Gastrocnemius medialis (tissue), 4 donors: Measurements from ENCODE around the gene CENPB. TPM values are rescaled to one million over a fixed set of nuclear protein-coding genes. Genes with fewer than 3 reads are reported as not detected.
"Not testable (repeated sequence)": the region's sequence is repeated elsewhere in the genome, so short reads cannot be mapped to it uniquely, and the experiment has no call there.

Experiments used
- ATAC-seq, 2 donors: fragments of 150-250 bp; one replicate each; pipeline ENCODE4 v1.9.1; 2016
- DNase-seq, 2 donors: peaks; one replicate each; pipeline ENCODE4 v3.0.0-alpha.2; 2019
- H3K27ac ChIP-seq, 4 donors: fragments of 200-600 bp; sonication (generic); 1 replicate in 1 of 4; 2 replicates in 3 of 4; pipeline ENCODE4 v1.5.1; 2016 to 2018; ENCODE audit warnings: mild to moderate bottlenecking in 2 of 4, moderate library complexity in 1 of 4
- H3K27me3 ChIP-seq, 3 donors: fragments of 200-600 bp; sonication (generic) in 2 of 3; 1 replicate in 1 of 3; 2 replicates in 2 of 3; pipeline versions ENCODE4 v1.5.1 to v1.6.0; 2016 to 2019; ENCODE audit warnings: mild to moderate bottlenecking in 1 of 3, moderate library complexity in 1 of 3
- H3K36me3 ChIP-seq, 2 donors: fragments of 200-600 bp; sonication (generic) in 1 of 2; one replicate each; pipeline ENCODE4 v1.5.1; 2017 to 2018
- H3K4me1 ChIP-seq, 2 donors: fragments of 200-600 bp; sonication (generic) in 1 of 2; one replicate each; pipeline ENCODE4 v1.5.1; 2016 to 2017; ENCODE audit warnings: mild to moderate bottlenecking in 2 of 2
- H3K4me3 ChIP-seq, 4 donors: fragments of 200-600 bp; sonication (generic) in 3 of 4; 1 replicate in 1 of 4; 2 replicates in 3 of 4; pipeline ENCODE4 v1.5.1; 2016 to 2019; ENCODE audit warnings: mild to moderate bottlenecking in 2 of 4
- H3K9me3 ChIP-seq, 3 donors: fragments of 200-600 bp; sonication (generic) in 2 of 3; 1 replicate in 1 of 3; 2 replicates in 2 of 3; pipeline ENCODE4 v1.5.1; 2016 to 2019
- POLR2A ChIP-seq, 2 donors: fragments of 450-650 bp; IDR thresholded peaks; one replicate each; pipeline ENCODE4 v1.6.1; 2017; ENCODE audit warnings: antibody characterized with exemption in 2 of 2, mild to moderate bottlenecking in 2 of 2, moderate library complexity in 2 of 2
- in situ Hi-C, 4 donors: fragments of 200-750 bp; cut with MboI; loops; one replicate each; pipeline versions ENCODE4 v1.15.0 to v1.8.0; 2017; ENCODE audit warnings: low sequenced_read_pairs in 4 of 4
- intact Hi-C: fragments of 100-400 bp; cut with DNase I; formaldehyde crosslinking; loops from one replicate; pipeline ENCODE4 v1.15.1; 2023; ENCODE audit warnings: low total_unique reads
- total RNA-seq, 4 donors: library from RNA; depleted of rRNA; stranded (reverse); fragments of >200 nt; gene quantifications; one replicate each; pipeline versions ENCODE4 v1.1.0 to v1.2.3, GENCODE V29; 2016
- TF ChIP-seq, protein P1 (sequence below), 5 experiments: fragments of 450-650 bp in 3 of 5; fragments of 200-600 bp in 2 of 5; sonication (generic) in 2 of 5; IDR thresholded peaks in 4 of 5; conservative IDR thresholded peaks in 1 of 5; 1 replicate in 4 of 5; 2 replicates in 1 of 5; pipeline ENCODE4 v1.5.1; 2016 to 2019; ENCODE audit warnings: antibody characterized with exemption in 5 of 5, mild to moderate bottlenecking in 3 of 5, moderate library complexity in 3 of 5

The CENPB gene, protein sequence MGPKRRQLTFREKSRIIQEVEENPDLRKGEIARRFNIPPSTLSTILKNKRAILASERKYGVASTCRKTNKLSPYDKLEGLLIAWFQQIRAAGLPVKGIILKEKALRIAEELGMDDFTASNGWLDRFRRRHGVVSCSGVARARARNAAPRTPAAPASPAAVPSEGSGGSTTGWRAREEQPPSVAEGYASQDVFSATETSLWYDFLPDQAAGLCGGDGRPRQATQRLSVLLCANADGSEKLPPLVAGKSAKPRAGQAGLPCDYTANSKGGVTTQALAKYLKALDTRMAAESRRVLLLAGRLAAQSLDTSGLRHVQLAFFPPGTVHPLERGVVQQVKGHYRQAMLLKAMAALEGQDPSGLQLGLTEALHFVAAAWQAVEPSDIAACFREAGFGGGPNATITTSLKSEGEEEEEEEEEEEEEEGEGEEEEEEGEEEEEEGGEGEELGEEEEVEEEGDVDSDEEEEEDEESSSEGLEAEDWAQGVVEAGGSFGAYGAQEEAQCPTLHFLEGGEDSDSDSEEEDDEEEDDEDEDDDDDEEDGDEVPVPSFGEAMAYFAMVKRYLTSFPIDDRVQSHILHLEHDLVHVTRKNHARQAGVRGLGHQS
- total RNA-seq: 100 to 1,000 TPM in 3 of 4 donors, 10 to 100 TPM in 1; 67.5 to 186 (median 143) TPM

DNA sequence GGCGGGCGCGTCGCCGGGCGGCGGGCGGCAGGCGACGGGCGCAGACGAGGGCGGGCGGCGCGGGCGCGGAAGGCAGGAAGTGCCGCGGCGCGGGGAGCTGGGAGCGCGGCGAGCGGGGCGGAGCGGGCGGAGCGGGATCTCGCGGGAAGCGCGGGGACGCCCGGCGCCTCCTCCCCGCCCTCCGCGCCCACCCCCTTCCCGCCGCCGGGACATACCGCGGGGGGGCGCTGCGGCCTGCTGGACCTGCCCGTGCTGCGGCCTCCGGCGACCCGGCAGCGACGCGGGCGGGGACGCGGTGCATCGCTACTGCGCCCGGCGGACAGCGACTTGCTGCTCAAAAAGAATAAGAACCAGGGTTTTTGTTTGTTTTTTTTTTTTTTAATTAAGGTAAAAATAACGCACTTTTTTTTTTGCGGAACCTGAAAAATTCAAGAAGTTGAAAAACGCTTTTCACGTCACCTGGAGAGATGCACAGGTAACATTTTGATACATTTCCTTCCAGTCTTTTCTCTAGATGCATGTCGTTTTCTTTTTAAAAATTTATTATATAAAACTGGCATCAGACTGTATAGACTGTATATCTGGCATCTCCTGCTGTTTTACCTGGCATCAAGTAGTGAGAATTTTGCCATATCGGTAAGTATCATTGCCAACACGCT, at the start of gene CENPB:
TSS of gene CENPB (minus strand) at position 76 of the 659 bp plus-strand sequence. CDS start 257 bp downstream, outside the sequence.
- Histone ChIP-seq H3K27ac (peak within 1 kb of the TSS; percentile 76 to 85 (median 82)), H3K27me3 (no peaks in the 10 kb centered on the region), H3K9me3 (no peaks in the 10 kb centered on the region), H3K36me3 (no peaks in the 10 kb centered on the region), H3K4me3 (peak within 1 kb of the TSS; percentile 65 to 68 (median 67)), H3K4me1 (peaks cover 28 to 32% of the 10 kb centered on the region in 2 donors)
- TF ChIP-seq, protein P1, sequence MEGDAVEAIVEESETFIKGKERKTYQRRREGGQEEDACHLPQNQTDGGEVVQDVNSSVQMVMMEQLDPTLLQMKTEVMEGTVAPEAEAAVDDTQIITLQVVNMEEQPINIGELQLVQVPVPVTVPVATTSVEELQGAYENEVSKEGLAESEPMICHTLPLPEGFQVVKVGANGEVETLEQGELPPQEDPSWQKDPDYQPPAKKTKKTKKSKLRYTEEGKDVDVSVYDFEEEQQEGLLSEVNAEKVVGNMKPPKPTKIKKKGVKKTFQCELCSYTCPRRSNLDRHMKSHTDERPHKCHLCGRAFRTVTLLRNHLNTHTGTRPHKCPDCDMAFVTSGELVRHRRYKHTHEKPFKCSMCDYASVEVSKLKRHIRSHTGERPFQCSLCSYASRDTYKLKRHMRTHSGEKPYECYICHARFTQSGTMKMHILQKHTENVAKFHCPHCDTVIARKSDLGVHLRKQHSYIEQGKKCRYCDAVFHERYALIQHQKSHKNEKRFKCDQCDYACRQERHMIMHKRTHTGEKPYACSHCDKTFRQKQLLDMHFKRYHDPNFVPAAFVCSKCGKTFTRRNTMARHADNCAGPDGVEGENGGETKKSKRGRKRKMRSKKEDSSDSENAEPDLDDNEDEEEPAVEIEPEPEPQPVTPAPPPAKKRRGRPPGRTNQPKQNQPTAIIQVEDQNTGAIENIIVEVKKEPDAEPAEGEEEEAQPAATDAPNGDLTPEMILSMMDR (IDR thresholded peaks at IDR 0.05 in 4 of 5, conservative IDR thresholded peaks at IDR 0.05 in 1 of 5): peak; percentile 59 to 97 (median 66)
- no peak for TF ChIP-seq POLR2A (IDR thresholded peaks at IDR 0.05)
- peak; percentile 91 to 92 for ATAC-seq
- intact Hi-C loops: loop anchor here (1.0 to 5.0 kb wide), 3 partner anchors 34 to 301 kb away; partner anchors contain the start of genes AP5S1 and MAVS
- in situ Hi-C loops: no loop called here
- DNase-seq: peak; percentile 76 to 82

DNA sequence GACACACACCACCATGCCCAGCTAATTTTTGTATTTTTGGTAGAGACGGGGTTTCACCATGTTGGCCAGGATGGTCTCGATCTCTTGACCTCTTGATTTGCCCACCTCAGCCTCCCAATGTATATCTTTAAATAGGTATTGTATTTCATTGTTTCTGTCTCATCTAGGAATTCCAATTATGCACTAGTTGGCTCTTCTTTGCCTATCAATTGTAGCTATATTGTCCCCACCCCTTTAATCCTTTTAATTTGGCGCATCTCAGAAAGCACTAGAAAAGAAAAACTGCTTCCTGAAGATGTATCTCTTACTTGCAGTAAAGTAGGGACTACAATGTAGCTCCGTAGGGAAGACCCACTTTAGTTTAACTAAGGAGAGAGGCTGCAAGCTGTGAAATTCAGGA, 49.6 kb upstream of the CENPB start:
- Histone ChIP-seq H3K9me3 (no peaks in the 10 kb centered on the region), H3K36me3 (no peaks in the 10 kb centered on the region), H3K27me3 (no peaks in the 10 kb centered on the region), H3K27ac (no peak overlapping the region), H3K4me1 (no peaks in the 10 kb centered on the region), H3K4me3 (no peak overlapping the region)
- no peak for DNase-seq
- TF ChIP-seq, protein P1 (IDR thresholded peaks at IDR 0.05 in 4 of 5, conservative IDR thresholded peaks at IDR 0.05 in 1 of 5): no peak
- TF ChIP-seq POLR2A (IDR thresholded peaks at IDR 0.05): no peak
- in situ Hi-C loops (no loop called here), intact Hi-C loops (no loop called here)
- no peak for ATAC-seq

DNA sequence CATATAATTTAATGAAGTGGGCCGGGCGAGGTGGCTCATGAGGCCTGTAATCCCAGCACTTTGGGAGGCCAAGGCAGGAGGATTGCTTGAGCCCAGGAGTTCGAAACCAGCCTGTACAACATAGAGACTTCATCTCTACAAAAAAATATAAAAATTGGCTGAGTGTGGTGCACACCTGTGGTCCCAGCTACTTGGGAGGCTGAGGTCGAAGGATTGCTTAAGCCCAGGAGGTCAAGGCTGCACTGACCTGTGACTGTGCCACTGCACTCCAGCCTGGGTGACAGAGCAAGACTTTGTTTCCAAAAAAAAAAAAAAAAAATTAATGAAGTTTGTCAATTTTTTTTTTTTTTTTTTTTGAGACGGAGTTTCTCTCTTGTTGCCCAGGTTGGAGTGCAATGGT, 43.4 kb upstream of the CENPB start:
- H3K27me3 ChIP-seq, H3K9me3 ChIP-seq, in situ Hi-C loops, H3K4me3 ChIP-seq, H3K27ac ChIP-seq, H3K4me1 ChIP-seq, intact Hi-C loops, ATAC-seq, DNase-seq: not testable (repeated sequence)
- H3K36me3 ChIP-seq: peaks cover 0 to 14% of the 10 kb centered on the region in 2 donors

DNA sequence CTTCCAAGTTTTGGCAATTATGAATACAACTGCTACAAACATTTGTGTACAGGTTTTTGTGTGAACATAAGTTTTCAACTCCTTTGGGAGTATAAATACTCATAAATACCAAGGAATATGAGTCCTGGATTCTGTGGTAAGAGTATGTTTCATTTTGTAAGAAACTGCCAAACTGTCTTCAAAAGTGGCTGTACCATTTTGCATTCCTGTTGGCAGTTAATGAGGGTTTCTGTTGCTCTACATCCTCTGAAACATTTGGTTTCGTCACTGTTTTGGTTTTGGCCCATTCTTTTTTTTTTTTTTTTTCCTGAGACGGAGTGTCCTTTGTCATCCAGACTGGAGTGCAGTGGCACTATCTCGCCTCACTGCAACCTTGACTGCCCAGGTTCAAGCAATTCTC, 42.3 kb upstream of the CENPB start:
- in situ Hi-C loops: no loop called here
- intact Hi-C loops: no loop called here
- Histone ChIP-seq H3K27ac (no peak overlapping the region), H3K36me3 (peaks cover 0 to 24% of the 10 kb centered on the region in 2 donors), H3K9me3 (no peaks in the 10 kb centered on the region), H3K4me3 (no peak overlapping the region), H3K27me3 (no peaks in the 10 kb centered on the region), H3K4me1 (no peaks in the 10 kb centered on the region)
- ATAC-seq: no peak
- TF ChIP-seq, protein P1 (IDR thresholded peaks at IDR 0.05 in 4 of 5, conservative IDR thresholded peaks at IDR 0.05 in 1 of 5): no peak
- no peak for TF ChIP-seq POLR2A (IDR thresholded peaks at IDR 0.05)
- no peak for DNase-seq

DNA sequence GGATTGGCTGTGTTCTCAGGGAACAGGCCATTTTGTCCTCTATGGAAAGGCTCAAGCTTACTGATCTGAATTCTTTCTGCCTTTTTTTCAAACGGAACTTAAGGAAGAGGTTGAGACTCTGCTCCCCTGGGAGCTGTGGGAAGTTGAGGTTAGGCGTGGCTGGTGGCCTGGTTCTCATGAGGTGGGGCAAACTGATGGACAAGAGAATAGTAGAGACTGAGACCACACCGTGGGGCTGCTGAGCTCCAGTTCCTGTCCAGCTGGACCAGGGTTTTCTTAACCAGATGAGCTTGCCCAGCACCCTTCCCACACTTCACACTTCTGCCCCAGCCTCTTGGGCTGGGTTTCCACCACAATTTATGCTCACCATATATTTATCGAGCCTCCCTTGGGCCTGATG, 39.9 kb upstream of the CENPB start:
- Histone ChIP-seq H3K4me3 (no peak overlapping the region), H3K36me3 (peaks cover 0 to 43% of the 10 kb centered on the region in 2 donors), H3K9me3 (no peaks in the 10 kb centered on the region), H3K27ac (peak overlapping the region in 1 of 4 donors; percentile 1), H3K4me1 (peaks cover 1 to 3% of the 10 kb centered on the region in 2 donors), H3K27me3 (no peaks in the 10 kb centered on the region)
- DNase-seq (no peak), ATAC-seq (no peak)
- in situ Hi-C loops (no loop called here), intact Hi-C loops (no loop called here)
- TF ChIP-seq, protein P1 (IDR thresholded peaks at IDR 0.05 in 4 of 5, conservative IDR thresholded peaks at IDR 0.05 in 1 of 5): no peak
- TF ChIP-seq POLR2A (IDR thresholded peaks at IDR 0.05): no peak
